Stomach smooth muscle (tissue), 2 donors: ENCODE data around the gene EHD1.
A peak's percentile ranks its signal among the peaks of the same experiment; 100 is the strongest.

Experiments
- H3K27ac ChIP-seq: one replicate; pipeline ENCODE4 v1.7.0; 2013; ENCODE audit warnings: mild to moderate bottlenecking, low read length, inconsistent platforms
- H3K27me3 ChIP-seq, 2 donors: one replicate each; pipeline ENCODE4 v1.7.0; 2013; ENCODE audit warnings: low read length in 2 of 2; ENCODE audit not compliant: insufficient read depth in 2 of 2, control insufficient read depth in 1 of 2
- H3K36me3 ChIP-seq, 2 donors: one replicate each; pipeline ENCODE4 v1.7.0; 2013; ENCODE audit warnings: low read length in 2 of 2; ENCODE audit not compliant: control insufficient read depth in 2 of 2, insufficient read depth in 2 of 2
- H3K4me1 ChIP-seq: one replicate; pipeline ENCODE4 v1.7.0; 2013; ENCODE audit warnings: low read length; ENCODE audit not compliant: control insufficient read depth, insufficient read depth
- H3K4me3 ChIP-seq, 2 donors: one replicate each; pipeline ENCODE4 v1.7.0; 2013; ENCODE audit warnings: low read length in 2 of 2
- H3K9ac ChIP-seq, 2 donors: one replicate each; pipeline ENCODE4 v1.7.0; 2013; ENCODE audit warnings: low read length in 2 of 2, mild to moderate bottlenecking in 1 of 2
- H3K9me3 ChIP-seq, 2 donors: one replicate each; pipeline ENCODE4 v1.7.0; 2013; ENCODE audit warnings: low read length in 2 of 2; ENCODE audit not compliant: control insufficient read depth in 2 of 2
- donor health status: healthy.
- donor health status: Pancreatic carcinoma.

EHD1 gene

GRCh38 chr11:64813826-64814225 lies 64.6 kb downstream of the EHD1 start:
- Histone ChIP-seq H3K9me3 (no peaks in the 10 kb centered on the region), H3K27me3 (no peaks in the 10 kb centered on the region), H3K4me3 (no peak overlapping the region), H3K36me3 (no peaks in the 10 kb centered on the region), H3K9ac (no peak overlapping the region), H3K27ac (no peak overlapping the region), H3K4me1 (peaks cover 16% of the 10 kb centered on the region)

GRCh38 chr11:64810891-64811272 lies 67.5 kb downstream of the EHD1 start:
- no peaks in the 10 kb centered on the region for H3K27me3 ChIP-seq
- peaks cover 18% of the 10 kb centered on the region for H3K4me1 ChIP-seq
- peak overlapping the region; percentile 49 to 79 for H3K4me3 ChIP-seq
- H3K36me3 ChIP-seq: peaks cover 7 to 9% of the 10 kb centered on the region in 2 donors
- H3K9ac ChIP-seq: no peak overlapping the region
- no peak overlapping the region for H3K27ac ChIP-seq
- no peaks in the 10 kb centered on the region for H3K9me3 ChIP-seq

- Histone ChIP-seq H3K4me3 (peak within 1 kb of the TSS; percentile 62 to 79), H3K27ac (peak within 1 kb of the TSS; percentile 24), H3K36me3 (peaks cover 9 to 13% of the 10 kb centered on the region in 2 donors), H3K9ac (peak within 1 kb of the TSS; percentile 61 to 71), H3K4me1 (peaks cover 18% of the 10 kb centered on the region), H3K27me3 (no peaks in the 10 kb centered on the region), H3K9me3 (no peaks in the 10 kb centered on the region)
Observed at GRCh38 chr11:64810271-64810890, 68.0 kb downstream of the EHD1 start, which contains the start of gene MEN1. Gene MEN1, minus strand, starts transcription at chr11:64810551. Its CDS starts 442 bp downstream, at chr11:64810109.

- peaks cover 15 to 17% of the 10 kb centered on the region in 2 donors for H3K36me3 ChIP-seq
- no peaks in the 10 kb centered on the region for H3K27me3 ChIP-seq
- no peaks in the 10 kb centered on the region for H3K9me3 ChIP-seq
- peak overlapping the region; percentile 61 to 71 for H3K9ac ChIP-seq
- H3K4me3 ChIP-seq: peak overlapping the region; percentile 62 to 79
- peak overlapping the region; percentile 24 for H3K27ac ChIP-seq
- peaks cover 18% of the 10 kb centered on the region for H3K4me1 ChIP-seq
Observed at GRCh38 chr11:64809781-64810241, 68.6 kb downstream of the EHD1 start.

- Histone ChIP-seq H3K4me1 (peaks cover 40% of the 10 kb centered on the region), H3K9me3 (no peaks in the 10 kb centered on the region), H3K4me3 (no peak overlapping the region), H3K9ac (no peak overlapping the region), H3K27me3 (no peaks in the 10 kb centered on the region), H3K27ac (no peak overlapping the region), H3K36me3 (peaks cover 16 to 17% of the 10 kb centered on the region in 2 donors)
Observed at GRCh38 chr11:64805481-64805880, 72.9 kb downstream of the EHD1 start.

GRCh38 chr11:64804346-64805210 lies 73.8 kb downstream of the EHD1 start:
- Histone ChIP-seq H3K9ac (peak overlapping the region; percentile 77 to 80), H3K9me3 (no peaks in the 10 kb centered on the region), H3K36me3 (peaks cover 17 to 20% of the 10 kb centered on the region in 2 donors), H3K27me3 (no peaks in the 10 kb centered on the region), H3K4me1 (peaks cover 33% of the 10 kb centered on the region), H3K4me3 (peak overlapping the region in 1 of 2 donors; percentile 73), H3K27ac (peak overlapping the region; percentile 82)

GRCh38 chr11:64803846-64804345 lies 74.5 kb downstream of the EHD1 start:
- Histone ChIP-seq H3K4me1 (peaks cover 27% of the 10 kb centered on the region), H3K36me3 (peaks cover 17 to 24% of the 10 kb centered on the region in 2 donors), H3K27ac (peak overlapping the region; percentile 82), H3K27me3 (no peaks in the 10 kb centered on the region), H3K9ac (peak overlapping the region; percentile 77 to 80), H3K9me3 (no peaks in the 10 kb centered on the region), H3K4me3 (peak overlapping the region; percentile 73 to 81)

- H3K27me3 ChIP-seq: no peaks in the 10 kb centered on the region
- H3K27ac ChIP-seq: peak within 1 kb of the TSS; percentile 82
- peak within 1 kb of the TSS; percentile 73 to 81 for H3K4me3 ChIP-seq
- peak within 1 kb of the TSS; percentile 77 to 80 for H3K9ac ChIP-seq
- no peaks in the 10 kb centered on the region for H3K9me3 ChIP-seq
- H3K4me1 ChIP-seq: peaks cover 25% of the 10 kb centered on the region
- H3K36me3 ChIP-seq: peaks cover 17 to 27% of the 10 kb centered on the region in 2 donors
Observed at GRCh38 chr11:64803158-64803845, 75.1 kb downstream of the EHD1 start, which contains the start of gene MAP4K2. Gene MAP4K2, minus strand, starts transcription at chr11:64803214. Its CDS starts 65 bp downstream, at chr11:64803149.

GRCh38 chr11:64802370-64803157 lies 75.9 kb downstream of the EHD1 start:
- H3K27me3 ChIP-seq: no peaks in the 10 kb centered on the region
- peaks cover 17 to 27% of the 10 kb centered on the region in 2 donors for H3K36me3 ChIP-seq
- H3K27ac ChIP-seq: peak overlapping the region; percentile 58
- H3K4me1 ChIP-seq: peaks cover 25% of the 10 kb centered on the region
- H3K9ac ChIP-seq: peak overlapping the region; percentile 31 to 55
- peak overlapping the region; percentile 57 to 70 for H3K4me3 ChIP-seq
- no peaks in the 10 kb centered on the region for H3K9me3 ChIP-seq
